SKM-1 (cell line): Measurements from ENCODE around the gene KRI1.

Experiments used
- DNase-seq: peaks from one replicate; lab custom pipeline; 2025; ENCODE audit not compliant: unreplicated experiment; lab: John Stamatoyannopoulos, UW

KRI1 gene

DNA sequence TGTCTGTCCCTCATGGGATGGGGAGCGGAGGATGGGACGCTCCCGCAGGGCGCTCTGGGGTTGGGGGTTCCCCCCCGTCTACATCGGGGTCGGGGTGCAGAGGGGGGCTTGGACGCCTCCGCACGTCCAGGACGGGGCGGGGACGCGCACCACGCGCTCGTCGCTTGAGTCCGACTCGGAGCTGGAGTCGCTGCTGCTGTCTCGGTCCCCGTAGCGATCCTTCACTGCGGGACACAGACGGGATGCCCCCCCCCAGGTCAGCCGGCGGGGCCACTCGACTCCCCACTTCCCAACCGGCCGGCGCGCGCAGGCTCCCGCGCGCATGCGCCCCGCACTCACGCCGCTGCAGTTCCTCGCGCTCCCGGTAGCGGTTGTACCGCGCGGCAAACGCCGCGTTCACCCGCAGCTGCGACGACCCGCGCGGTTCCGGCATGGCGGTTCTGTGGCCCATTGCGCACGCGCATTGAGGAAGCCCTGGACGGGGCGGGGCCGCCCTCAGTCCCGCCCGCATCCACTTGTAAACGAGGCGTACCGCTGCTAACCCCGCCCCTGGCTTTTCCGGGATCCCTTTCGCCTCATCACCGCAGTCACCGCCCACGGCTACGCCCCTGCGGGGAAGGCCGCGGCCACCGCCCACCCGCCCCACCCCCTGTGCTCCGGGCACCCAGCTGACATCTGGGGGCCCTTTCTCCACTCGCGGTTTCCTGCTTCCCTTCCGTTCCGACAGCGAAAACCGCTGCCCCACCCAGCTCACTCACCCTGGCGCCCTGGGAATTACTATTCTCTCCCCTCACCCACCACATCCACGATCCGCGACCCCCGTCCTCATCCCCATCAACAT is at the start of gene KRI1:
Gene KRI1, minus strand, starts transcription at position 444 of the 841 bp plus-strand sequence. Its CDS starts 11 bp downstream, at position 433.
- peak; percentile 97 for DNase-seq

DNA sequence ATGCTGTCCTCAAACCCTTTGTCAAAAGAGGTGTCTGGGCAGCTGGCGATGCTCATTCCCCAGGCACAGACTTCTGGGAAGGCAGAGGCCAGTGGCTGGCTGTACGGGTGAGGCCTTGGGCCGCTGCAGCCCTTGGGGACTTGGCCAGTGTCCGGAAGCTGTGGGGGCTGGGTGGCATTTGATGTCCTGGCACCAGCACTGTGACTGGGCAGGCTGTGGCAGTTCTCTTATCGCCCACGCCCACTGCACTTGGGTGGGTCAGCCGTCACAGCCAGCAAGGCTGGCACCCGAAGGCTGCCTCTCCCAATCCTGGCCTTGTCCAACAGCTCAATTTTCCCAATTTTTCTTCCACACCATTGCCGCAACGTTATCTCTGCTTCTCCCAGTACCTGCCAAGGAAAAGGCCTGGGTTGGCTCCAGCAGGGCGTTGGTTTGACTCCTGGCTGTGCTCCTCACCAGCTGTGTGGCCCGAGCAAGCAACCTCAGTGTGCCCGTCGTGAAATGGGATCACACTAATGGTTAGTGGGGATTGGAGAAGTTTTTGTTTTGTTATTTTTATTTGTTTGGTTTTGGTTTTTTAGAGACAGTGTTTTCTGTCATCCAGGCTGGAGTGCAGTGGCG is 46.8 kb upstream of the KRI1 start:
- DNase-seq: no peak

DNA sequence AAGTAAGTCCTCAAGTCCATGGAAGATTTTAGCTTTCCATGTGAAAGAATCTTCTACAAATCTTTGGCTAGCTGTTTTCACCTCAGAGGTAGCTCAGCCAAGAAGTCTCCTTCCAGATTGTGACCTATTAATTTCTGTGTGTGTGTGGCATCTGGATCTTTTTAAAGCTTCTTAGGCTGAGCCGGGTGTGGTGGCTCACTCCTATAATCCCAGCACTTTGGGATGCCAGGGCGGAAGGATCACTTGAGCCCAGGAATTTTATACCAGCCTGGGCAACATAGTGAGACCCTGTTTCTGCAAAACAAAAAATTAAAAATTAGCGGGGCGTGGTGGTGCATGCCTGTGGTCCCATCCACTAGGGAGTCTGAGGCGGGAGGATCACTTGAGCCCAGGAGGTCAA is 46.1 kb upstream of the KRI1 start:
- DNase-seq: no peak

DNA sequence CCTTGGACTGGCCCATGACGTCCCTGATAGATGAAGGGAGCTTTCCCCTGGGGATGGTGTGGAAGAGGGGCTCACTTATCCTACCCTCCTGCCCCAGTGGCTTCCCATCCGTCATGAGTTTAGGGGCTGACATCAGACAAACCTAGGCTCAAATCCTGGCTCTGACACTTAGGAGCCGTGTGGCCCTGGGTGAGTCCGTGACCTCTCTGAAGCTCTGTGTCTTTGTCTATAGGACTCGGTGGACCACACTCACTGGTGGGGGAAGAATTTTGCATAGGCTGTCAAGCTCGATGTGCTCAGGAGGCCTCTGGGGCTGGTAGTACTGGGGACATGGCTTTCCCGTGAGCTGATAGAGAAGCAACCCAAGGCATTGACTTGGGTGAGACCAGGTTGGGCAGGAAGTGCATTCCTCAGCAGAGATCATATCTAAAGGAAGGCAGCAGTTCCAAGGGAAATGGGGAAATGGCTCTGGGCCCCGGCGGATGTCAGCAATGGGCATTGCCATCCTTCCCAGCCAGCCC is 38.7 kb upstream of the KRI1 start:
- no peak for DNase-seq

DNA sequence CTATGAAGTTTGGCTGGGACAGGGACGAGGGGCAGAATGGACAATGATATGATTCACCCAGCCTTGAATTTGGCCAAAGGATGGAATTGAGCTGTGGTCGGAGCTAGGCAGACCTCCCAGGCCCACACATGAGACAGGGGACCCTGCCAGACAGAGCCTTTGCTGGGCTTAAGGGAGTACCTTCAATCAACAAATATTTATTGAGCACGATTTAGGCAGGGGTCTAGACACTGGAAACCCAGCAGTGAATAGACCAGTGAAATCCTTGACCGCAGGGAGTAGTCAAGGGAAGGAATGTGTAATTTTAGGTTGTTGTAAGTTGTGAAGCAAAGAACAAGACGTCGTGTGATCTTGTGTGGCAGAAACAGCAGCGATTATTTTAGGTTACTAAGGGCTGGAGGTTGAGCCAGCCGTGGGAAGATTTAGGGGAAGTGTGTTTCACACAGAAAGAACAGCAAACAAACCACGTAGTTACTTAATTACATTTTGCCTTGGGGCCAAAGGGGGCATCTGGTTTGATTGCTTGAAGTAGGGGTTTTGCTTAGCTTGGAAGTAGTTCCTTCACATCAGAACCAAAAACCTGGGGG is 38.2 kb upstream of the KRI1 start:
- peak; percentile 37 for DNase-seq

DNA sequence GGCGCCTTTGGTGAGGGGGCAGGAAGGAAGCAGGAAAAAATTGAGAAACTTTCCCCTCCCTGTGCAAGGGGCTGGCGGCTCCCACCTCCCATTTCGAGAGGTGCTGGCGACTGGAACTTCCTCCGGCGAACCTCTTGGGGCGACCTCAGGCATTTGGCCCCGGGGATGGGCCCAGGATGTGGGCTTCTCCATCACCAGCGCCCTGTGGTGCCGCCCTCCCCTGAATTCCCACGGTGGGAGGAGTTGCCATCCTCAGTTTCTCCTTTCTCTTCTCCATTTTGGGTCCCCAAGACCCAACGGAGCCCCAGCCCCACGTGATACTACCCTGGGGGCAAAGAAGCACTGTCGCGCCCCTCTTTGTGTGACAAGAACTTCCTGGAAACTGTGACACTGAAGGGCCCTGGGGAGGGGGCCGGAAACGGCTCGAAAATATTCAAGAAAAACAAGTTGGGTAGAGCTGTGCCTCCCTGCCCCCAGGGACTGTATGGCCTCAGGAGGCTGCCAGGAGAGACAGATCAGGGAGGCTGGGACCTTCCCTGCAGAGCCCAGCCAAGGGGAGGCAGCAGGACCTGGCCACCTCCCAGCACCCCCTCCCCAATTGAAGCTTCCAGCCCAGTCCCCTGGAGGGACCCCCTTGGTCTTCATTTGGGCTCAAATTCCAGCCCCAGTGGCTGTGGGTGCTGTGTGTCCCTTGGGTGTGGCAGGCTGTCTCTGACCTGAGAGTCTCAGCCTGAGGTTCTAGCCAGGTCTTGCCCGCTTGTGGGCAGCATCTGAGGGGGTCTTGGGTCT is 37.5 kb upstream of the KRI1 start:
- no peak for DNase-seq

DNA sequence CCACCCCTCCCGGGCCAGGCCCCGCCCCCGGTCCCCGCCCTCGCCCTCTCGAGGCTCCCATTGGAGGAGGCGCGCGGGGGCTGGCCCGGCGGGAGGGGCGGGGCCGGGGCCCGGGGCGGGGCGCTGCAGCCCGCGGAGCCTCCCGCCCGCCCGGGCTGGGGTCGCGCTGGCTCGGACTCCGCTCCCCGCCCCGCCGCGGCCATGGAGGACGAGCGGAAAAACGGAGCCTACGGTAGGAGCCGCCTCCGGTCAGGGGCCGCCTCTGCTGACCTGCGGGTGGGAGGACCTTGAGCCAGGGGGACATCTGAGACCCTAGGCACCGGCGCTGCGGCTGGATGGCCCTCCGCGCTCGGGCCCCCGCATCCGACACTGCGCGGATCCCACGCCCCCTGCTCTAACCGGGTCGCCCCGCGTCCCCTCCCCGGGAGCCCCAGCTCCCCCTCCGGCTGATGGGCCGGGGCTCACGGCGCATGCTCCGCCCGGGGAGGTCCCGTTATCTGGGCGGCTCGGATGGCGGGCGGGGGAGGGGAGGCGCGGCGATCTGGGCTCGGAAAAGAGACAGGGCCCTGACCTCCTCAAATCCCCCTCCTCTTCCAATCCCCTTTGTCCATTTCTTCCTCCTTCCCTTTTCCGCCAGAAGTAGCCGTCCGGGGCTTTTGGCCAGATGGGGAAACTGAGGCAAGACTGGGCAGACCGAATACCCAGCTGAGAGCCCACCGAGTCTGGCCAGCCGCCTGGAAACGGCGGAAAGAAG is 36.7 kb upstream of the KRI1 start:
- peak; percentile 40 for DNase-seq

DNA sequence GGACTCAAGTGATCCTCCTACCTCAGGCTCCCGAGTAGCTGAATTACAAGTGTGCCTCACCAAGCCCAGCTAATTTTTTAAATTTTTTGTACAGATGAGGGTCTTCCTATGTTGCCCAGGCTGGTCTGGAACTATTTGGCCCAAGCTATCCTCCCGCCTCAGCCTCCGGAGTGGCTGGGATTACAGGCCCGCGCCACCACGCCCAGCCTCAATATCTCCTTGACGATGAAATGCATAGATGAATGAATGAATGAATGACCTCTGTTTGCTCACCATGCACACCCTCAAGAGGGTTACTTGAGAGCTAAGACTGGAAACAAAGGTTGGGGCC is 36.2 kb upstream of the KRI1 start:
- DNase-seq: no peak

DNA sequence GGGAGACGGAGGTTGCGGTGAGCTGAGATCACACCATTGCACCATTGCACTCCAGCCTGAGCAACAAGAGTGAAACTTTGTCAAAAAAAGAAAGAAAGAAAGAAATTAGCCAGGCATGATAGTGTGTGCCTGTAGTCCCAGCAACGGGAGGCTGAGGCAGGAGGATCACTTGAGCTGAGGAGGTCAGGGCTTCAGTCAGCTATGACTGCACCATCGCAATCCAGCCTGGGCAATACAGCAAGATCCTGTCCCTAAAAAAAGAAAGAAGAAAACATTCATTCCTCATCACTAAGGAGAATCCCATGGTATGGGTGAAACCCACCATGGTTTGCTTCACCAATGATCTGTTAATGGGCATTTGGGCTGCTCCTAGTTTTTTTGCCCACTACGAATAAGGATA is 34.3 kb upstream of the KRI1 start:
- DNase-seq: no peak

DNA sequence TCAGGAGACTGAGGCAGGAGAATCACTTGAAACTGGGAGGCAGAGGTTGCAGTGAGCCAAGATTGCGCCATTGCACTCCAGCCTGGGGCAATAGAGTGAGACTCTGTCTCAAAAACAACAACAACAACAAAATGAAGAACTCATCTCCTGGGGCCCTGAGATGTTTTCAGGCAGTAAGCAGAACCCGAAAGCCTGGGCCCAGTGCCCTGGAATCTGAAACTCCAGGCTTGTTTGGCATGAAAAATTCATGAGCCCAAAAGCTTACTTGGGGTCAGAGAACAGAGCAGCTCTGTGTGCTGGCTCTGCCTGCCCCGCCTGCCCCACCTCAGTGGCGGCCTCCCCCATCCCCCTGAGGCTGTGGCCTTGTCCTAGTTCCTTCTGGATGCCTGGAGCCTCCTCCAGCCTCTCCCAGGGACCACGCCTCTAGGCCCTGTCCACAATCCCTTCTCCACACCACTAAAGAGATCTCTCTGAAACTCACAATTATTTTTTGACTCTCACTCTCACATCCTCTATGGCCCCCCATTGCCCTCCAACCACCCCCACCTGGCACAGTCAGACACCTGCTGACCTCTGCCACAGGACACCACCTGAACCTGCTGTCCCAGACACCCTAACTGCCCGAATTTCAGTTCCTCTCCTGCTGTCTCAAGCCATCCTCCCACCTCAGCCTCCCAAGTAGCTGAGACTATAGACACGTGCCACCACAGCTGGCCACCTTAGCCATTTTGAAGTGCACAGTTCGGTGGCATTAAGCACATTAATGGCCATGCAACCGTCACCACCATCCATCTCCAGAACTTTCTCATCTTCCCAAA is 28.2 kb upstream of the KRI1 start:
- no peak for DNase-seq

DNA sequence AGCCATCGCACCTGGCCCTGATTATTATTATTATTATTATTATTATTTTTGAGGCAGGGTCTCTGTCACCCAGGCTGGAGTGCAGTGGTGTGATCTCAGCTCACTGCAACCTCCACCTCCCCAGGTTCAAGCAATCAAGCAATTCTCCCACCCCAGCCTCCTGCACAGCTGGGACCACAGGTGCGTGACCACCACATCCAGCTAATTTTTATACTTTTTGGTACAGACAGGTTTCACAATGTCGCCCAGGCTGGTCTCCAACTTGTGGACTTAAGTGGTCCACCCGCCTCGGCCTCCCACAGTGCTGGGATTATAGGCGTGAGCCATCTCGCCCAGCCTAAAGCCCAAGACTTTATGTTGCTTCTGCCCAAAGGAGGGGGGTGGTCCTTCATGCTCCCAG is 27.3 kb upstream of the KRI1 start:
- no peak for DNase-seq

DNA sequence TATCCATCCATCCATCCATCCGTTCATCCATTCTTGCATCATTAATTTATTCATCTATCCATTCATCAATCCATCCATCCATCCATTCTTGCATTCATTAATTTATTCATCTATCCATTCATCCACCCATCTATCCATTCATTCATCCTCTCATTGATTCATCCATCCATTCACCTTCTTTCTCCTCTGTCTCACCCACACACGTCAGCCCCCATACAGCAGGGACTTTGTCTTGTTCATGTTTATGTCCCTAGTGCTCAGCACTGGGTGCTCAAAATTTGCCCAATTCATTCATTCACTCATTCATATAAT is 22.0 kb upstream of the KRI1 start:
- no peak for DNase-seq

DNA sequence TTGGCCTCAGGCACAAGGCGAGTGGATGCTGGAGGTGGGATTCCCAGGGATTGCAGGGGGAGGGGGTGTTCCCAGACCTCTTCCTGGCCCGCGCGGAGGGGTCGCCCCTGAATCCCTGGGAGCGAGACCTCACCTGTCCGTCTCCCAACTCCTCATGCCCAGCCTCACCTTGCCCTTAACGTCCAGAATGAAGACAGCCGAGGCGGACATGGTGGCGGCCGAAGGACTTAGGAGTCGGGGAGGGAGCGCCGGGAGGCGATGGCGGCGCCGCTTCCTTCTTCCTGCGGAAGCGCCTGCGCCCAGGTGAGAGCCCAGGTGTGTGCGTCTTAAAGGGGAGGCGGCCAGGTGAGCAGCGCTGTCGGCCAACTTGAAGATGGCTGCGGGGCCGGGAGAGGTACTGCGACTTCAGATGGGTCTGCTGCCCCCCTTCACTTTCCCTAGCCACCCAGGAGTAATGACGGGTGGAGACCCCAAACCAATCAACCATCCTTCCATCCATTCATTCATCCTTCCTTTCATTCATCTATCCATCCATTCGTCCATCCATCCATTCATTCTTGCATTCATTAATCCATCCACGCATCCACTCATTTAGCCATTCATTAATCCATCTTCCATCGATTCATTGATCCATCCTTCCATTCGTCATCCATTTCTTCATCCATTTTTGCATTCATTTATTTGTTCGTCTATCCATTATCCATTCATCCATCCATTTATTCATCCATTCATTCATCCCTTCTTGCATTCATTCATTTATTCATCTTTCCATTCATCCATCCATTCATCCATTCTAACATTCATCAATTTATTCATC is 21.4 kb upstream of the KRI1 start, which contains the start of gene AP1M2:
Gene AP1M2, minus strand, starts transcription at position 291 of the 817 bp plus-strand sequence. Its CDS starts 81 bp downstream, at position 210.
- no peak for DNase-seq

DNA sequence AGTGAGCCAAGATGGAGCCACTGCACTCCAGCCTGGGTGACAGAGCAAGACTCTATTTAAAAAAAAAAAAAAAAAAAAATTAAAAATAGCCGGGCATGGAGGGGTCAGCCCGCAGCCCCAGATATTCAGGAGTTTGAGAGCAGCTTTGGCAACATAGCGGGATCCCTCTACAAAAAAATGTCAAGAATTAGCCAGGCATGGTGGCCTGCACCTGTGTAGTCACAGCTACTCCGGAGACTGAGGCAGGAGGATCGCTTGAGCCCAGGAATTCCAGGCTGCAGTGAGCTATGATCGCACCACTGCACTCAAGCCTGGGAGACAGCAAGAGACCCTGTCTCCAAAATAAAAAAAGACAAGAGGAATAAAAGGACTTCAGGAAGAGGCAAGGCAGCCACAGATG is 20.6 kb upstream of the KRI1 start:
- DNase-seq: no peak

DNA sequence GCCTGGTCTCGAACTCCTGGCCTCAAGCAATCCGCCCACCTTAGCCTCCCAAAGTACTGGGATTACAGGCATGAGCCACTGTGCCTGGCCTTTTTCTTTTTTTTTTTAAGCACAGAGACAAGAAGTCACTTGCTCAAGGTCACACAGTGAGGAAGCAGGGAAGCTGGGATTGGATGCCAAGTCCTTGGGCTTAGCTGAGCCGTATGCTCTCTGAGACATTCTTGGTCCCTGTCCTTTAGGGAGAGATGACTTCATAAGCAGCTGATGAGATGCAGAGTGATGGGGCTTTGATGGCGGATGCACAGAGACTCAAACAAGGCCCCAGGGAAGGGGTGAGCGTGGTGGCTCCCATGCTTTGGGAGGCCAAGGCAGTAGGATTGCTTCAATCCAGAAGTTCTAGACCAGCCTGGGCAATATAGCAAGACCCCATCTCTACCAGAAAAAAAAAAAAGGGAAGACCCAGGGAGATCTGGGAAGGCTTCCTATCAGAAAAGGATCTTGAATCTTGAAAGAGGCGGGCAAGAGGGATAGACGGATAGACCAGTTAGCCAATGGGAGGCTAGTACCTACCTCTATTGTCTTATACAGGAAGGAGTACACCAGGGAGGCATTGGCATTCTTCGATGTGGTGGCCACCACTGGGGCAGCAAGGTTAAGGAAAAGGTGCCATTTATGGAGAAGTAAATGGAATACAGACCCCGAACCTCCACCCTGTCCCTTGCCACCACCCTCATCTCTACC is 17.4 kb upstream of the KRI1 start:
- no peak for DNase-seq

DNA sequence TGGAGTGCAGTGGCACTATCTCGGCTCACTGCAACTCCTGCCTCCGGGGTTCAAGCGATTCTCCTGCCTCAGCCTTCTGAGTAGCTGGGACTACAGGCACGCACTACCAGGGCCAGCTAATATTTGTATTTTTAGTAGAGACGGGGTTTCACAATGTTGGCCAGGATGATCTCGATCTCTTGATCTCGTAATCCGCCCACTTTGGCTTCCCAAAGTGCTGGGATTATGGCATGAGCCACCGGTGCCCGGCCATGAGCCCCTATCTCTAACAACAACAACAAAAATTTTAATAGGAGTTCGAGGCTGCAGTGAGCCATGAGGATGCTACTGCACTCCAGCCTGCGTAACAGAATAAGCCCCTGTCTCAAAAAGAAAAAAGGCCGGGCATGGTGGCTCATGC is 16.3 kb upstream of the KRI1 start:
- DNase-seq: no peak

DNA sequence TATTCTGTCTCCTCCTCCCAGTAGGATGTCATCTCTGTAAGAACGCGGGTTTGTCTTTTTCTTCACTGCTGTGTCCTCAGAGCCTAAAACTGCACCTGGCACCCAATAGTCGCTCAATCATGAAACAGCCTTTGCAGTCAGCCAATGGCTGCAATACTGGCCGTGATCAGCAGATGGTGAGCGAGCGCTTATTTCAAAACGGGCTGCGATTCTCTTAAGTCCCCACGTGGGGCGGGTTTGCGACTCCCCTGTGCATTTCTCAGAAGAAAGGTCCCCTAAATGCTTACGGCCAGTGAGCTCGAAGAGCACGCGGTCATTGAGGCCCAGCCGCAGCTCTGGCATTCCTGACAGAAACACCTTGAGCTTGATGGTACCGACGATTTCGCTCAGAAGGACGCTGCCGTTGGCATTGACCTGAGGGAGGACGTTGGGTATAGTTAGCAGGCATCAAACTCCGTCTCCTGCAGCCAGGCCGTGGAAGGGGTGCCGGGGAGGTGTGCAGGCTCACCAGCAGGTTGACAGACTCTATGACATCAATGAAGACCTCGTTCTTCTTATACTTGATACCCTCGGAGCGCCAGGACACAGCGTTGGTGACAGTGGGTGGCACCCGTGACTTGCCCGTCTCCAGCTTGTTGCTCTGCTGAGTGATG is 15.3 kb upstream of the KRI1 start:
- DNase-seq: peak; percentile 85

DNA sequence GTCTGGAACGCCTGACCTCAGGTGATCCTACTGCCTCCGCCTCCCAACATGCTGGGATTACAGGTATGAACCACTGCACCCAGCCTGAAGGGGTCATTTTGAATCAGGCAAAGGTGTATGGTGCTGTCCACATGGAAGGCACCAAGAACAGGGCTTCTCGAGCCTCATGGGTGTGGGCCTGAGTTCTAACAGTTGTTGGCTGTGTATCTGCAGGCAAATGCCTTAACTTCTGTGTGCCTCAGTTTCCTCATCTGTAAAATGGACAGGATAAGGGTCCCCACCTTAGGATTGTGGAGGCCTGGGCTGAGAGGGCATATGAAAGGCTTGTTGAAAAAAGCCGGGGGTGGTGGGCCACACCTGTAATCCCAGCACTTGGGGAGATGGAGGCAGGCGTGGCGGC is 12.1 kb upstream of the KRI1 start:
- DNase-seq: no peak
